Transverse colon (tissue), 4 donors: ENCODE measurements around the gene TSPAN9.

Experiments used
- EP300 ChIP-seq: sonication (generic); formaldehyde crosslinking; IDR thresholded peaks from one replicate; pipeline ENCODE4 v1.6.1; 2017; ENCODE audit warnings: antibody characterized with exemption, low read depth
- POLR2A ChIP-seq: fragments of 450-650 bp; IDR thresholded peaks from one replicate; pipeline ENCODE4 v1.6.1; 2016; ENCODE audit warnings: antibody characterized with exemption, mild to moderate bottlenecking, moderate library complexity
- POLR2AphosphoS5 ChIP-seq, 3 donors: sonication (generic); formaldehyde crosslinking; IDR thresholded peaks; one replicate each; pipeline ENCODE4 v1.6.1; 2016; ENCODE audit warnings: antibody characterized with exemption in 3 of 3
- TF ChIP-seq, protein P1 (sequence below), 5 experiments: fragments of 200-600 bp in 3 of 5; fragments of 450-650 bp in 2 of 5; sonication (generic) in 3 of 5; IDR thresholded peaks; 1 replicate in 2 of 5; 2 replicates in 3 of 5; pipeline ENCODE4 v1.5.1; 2016 to 2017; ENCODE audit warnings: antibody characterized with exemption in 5 of 5, inconsistent platforms in 3 of 5, mild to moderate bottlenecking in 2 of 5, moderate library complexity in 1 of 5

GRCh38 chr12:3145546-3146310 is 68.5 kb downstream of the TSPAN9 start:
- no peak for TF ChIP-seq POLR2A
- TF ChIP-seq, protein P1, sequence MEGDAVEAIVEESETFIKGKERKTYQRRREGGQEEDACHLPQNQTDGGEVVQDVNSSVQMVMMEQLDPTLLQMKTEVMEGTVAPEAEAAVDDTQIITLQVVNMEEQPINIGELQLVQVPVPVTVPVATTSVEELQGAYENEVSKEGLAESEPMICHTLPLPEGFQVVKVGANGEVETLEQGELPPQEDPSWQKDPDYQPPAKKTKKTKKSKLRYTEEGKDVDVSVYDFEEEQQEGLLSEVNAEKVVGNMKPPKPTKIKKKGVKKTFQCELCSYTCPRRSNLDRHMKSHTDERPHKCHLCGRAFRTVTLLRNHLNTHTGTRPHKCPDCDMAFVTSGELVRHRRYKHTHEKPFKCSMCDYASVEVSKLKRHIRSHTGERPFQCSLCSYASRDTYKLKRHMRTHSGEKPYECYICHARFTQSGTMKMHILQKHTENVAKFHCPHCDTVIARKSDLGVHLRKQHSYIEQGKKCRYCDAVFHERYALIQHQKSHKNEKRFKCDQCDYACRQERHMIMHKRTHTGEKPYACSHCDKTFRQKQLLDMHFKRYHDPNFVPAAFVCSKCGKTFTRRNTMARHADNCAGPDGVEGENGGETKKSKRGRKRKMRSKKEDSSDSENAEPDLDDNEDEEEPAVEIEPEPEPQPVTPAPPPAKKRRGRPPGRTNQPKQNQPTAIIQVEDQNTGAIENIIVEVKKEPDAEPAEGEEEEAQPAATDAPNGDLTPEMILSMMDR (IDR thresholded peaks at IDR 0.05) = no peak
- no peak for TF ChIP-seq POLR2AphosphoS5 (IDR thresholded peaks at IDR 0.05)
- TF ChIP-seq EP300 = no peak
